OCI-LY7 (cell line): ENCODE measurements around the gene SIN3B. TPM values are rescaled to one million over a fixed set of nuclear protein-coding genes. Genes with fewer than 3 reads are reported as not detected.

Experiments
- BruUV-seq: library from RNA; stranded (reverse); fragments of 400-500 nt; replicated peaks from 2 replicates; lab custom pipeline; 2021; lab: Mats Ljungman, UMichigan
- CTCF ChIA-PET: fragments of 300-600 bp; sonication (Branson Sonifier 250); formaldehyde crosslinking; loops from one replicate; lab custom pipeline; 2022; ENCODE audit warnings: antibody characterized with exemption; ENCODE audit not compliant: unreplicated experiment; lab: Charles Lee
- POLR2A ChIA-PET: fragments of 300-600 bp; sonication (Branson Sonifier 250); formaldehyde crosslinking; loops from one replicate; lab custom pipeline; 2022; ENCODE audit warnings: antibody characterized with exemption; lab: Charles Lee
- DNase-seq: peaks from one replicate; pipeline ENCODE4 v3.0.0-alpha.2; 2015; ENCODE audit warnings: low spot score
- H2AFZ ChIP-seq: fragments of 200-600 bp; sonication (generic), shearing (Covaris generic); 2 replicates; pipeline ENCODE4 v1.6.1; 2014; ENCODE audit warnings: mild to moderate bottlenecking, antibody characterized with exemption, low read length, moderate library complexity
- H3K27ac ChIP-seq: fragments of 200-600 bp; sonication (generic); 2 replicates; pipeline ENCODE4 v1.5.1; 2014; ENCODE audit warnings: mixed run types, low read depth, mild to moderate bottlenecking, moderate library complexity, low read length, inconsistent platforms; ENCODE audit not compliant: poor library complexity, severe bottlenecking
- H3K36me3 ChIP-seq: fragments of 200-600 bp; sonication (generic); 2 replicates; pipeline ENCODE4 v1.6.1; 2014; ENCODE audit warnings: mild to moderate bottlenecking, antibody characterized with exemption, low read length, moderate library complexity, mixed read lengths; ENCODE audit not compliant: insufficient read depth
- H3K4me1 ChIP-seq: fragments of 200-600 bp; sonication (generic); 2 replicates; pipeline ENCODE4 v1.5.1; 2014; ENCODE audit warnings: mild to moderate bottlenecking, low read length; ENCODE audit not compliant: insufficient read depth, poor library complexity, severe bottlenecking
- H3K4me2 ChIP-seq: fragments of 200-600 bp; sonication (generic); 2 replicates; pipeline ENCODE4 v1.6.1; 2014; ENCODE audit warnings: mild to moderate bottlenecking, low read length
- H3K4me3 ChIP-seq: fragments of 200-600 bp; sonication (generic); 2 replicates; pipeline ENCODE4 v1.5.1; 2014; ENCODE audit warnings: mild to moderate bottlenecking, low read depth, low read length; ENCODE audit not compliant: poor library complexity, severe bottlenecking
- H3K79me2 ChIP-seq: fragments of 200-600 bp; sonication (generic); 2 replicates; pipeline ENCODE4 v1.6.1; 2016; ENCODE audit warnings: low read depth, mild to moderate bottlenecking, low read length, moderate library complexity, mixed read lengths; ENCODE audit not compliant: insufficient read depth
- H3K9me2 ChIP-seq: fragments of 200-600 bp; sonication (generic); 2 replicates; pipeline ENCODE4 v1.6.1; 2016; ENCODE audit warnings: mild to moderate bottlenecking, low read length, mixed read lengths; ENCODE audit not compliant: insufficient read depth
- H3K9me3 ChIP-seq: fragments of 200-600 bp; sonication (generic); 2 replicates; pipeline ENCODE4 v1.6.1; 2014; ENCODE audit warnings: mild to moderate bottlenecking, mixed run types, low read length, mixed read lengths
- H4K20me1 ChIP-seq: fragments of 200-600 bp; sonication (generic); 2 replicates; pipeline ENCODE4 v1.6.1; 2014; ENCODE audit warnings: mild to moderate bottlenecking, antibody characterized with exemption, low read length, moderate library complexity, mixed read lengths; ENCODE audit not compliant: insufficient read depth
- CTCF ChIP-seq: fragments of 200-600 bp; sonication (generic); conservative IDR thresholded peaks from 2 replicates; pipeline ENCODE4 v1.5.1; 2014; ENCODE audit warnings: mild to moderate bottlenecking, antibody characterized with exemption, low read length, moderate library complexity, mixed read lengths
- EZH2phosphoT487 ChIP-seq: fragments of 200-600 bp; sonication (generic); IDR thresholded peaks from 2 replicates; pipeline ENCODE4 v1.6.1; 2018; ENCODE audit warnings: low read depth, borderline replicate concordance, mild to moderate bottlenecking, mixed run types, antibody characterized with exemption, low read length, moderate library complexity, mixed read lengths
- intact Hi-C: fragments of 100-400 bp; cut with micrococcal nuclease; formaldehyde crosslinking; loops from one replicate; pipeline ENCODE4 v1.10.0; 2022; ENCODE audit not compliant: unreplicated experiment
- total RNA-seq, 2 experiments: library from RNA; depleted of rRNA in 1 of 2; stranded (reverse); fragments of >200 nt in 1 of 2; shearing (Covaris generic) in 1 of 2; gene quantifications; 2 replicates each; pipeline ENCODE4 v1.2.3, GENCODE V29; 2014 to 2022

Gene SIN3B
- total RNA-seq, 2 experiments from 2014 or later: 19.4 to 45.4 TPM

DNA sequence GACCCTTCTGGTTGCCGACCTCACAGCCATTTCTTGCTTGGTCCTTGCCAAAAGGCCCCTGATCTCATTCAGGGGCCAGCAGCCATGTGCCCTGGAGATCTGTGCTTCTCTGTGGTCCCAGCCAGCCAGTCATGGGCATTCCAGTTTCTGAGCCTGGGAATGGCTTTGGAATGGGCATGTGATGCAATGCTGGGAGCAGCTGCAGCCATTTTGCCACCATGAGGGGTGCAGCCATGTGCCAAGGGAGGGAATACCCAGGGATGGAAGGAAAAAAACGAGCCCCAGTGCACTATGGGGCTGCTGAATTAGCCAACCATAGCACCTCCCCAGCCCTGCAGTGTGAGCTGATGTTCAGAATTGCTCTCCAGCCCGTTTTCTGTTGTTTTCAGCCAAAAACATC, 85.9 kb downstream of the SIN3B start:
- no peaks in the 10 kb centered on the region for H3K9me2 ChIP-seq
- no peak overlapping the region for H2AFZ ChIP-seq
- no peaks in the 10 kb centered on the region for H3K79me2 ChIP-seq
- H3K4me2 ChIP-seq: no peak overlapping the region
- intact Hi-C loops: no loop called here
- no TSS peak for BruUV-seq
- no peak overlapping the region for H3K4me3 ChIP-seq
- DNase-seq: no peak
- ChIA-PET POLR2A (no interaction called here), CTCF (no interaction called here)
- no peaks in the 10 kb centered on the region for H4K20me1 ChIP-seq
- H3K27ac ChIP-seq: no peak overlapping the region
- no peaks in the 10 kb centered on the region for H3K36me3 ChIP-seq
- TF ChIP-seq CTCF (no peak), EZH2phosphoT487 (no peak)
- H3K9me3 ChIP-seq: peaks cover 7% of the 10 kb centered on the region
- H3K4me1 ChIP-seq: no peaks in the 10 kb centered on the region

DNA sequence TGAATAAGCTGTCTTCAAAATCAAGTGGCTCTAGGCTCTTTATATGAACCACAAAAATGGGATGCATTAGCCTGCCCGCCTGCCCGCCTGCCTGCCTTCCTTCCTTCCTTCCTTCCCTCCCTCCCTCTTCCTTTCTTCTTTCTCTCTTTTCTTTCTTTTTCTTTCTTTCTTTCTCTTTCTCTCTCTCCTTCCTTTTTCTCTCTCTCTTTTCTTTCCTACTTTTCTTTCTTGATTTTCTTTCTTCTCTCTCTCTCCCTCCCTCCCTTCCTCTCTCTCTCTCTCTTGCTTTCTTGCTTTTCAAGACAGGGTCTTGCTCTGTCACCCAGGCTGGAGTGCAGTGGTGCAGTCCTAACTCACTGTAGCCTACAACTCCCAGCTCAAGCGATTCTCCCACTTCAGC, 86.5 kb downstream of the SIN3B start:
- H3K4me3 ChIP-seq: no peak overlapping the region
- no peak for DNase-seq
- H3K36me3 ChIP-seq: no peaks in the 10 kb centered on the region
- no peaks in the 10 kb centered on the region for H3K4me1 ChIP-seq
- no peaks in the 10 kb centered on the region for H3K9me2 ChIP-seq
- no peaks in the 10 kb centered on the region for H3K79me2 ChIP-seq
- H3K4me2 ChIP-seq: no peak overlapping the region
- H4K20me1 ChIP-seq: no peaks in the 10 kb centered on the region
- no peak overlapping the region for H2AFZ ChIP-seq
- CTCF ChIA-PET: no interaction called here
- POLR2A ChIA-PET: no interaction called here
- TF ChIP-seq CTCF: no peak
- TF ChIP-seq EZH2phosphoT487: no peak
- H3K9me3 ChIP-seq: peaks cover 7% of the 10 kb centered on the region
- BruUV-seq: no TSS peak
- intact Hi-C loops: no loop called here
- no peak overlapping the region for H3K27ac ChIP-seq

DNA sequence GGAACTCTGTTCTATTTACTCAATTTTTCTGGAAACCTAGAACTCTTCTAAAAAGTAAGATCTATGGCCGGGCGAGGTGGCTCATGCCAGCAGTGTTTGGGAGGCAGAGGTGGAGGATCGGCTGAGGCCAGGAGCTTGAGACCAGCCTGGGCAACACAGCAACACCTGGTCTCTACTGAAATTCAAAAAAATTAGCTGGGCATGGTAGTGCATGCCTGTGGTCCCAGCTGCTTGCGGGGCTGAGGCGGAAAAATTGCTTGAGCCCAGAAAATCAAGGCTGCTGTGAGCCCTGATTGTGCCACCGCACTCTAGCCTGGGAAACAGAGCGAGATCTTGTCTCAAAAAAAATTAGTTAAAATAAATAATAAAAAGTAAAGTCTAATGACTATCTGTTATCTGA, 88.2 kb downstream of the SIN3B start:
- CTCF ChIA-PET: interaction anchor here (0.6 kb wide), 1 partner anchor 11 kb away, joined by 4 read pairs; no protein-coding TSS in a partner anchor
- POLR2A ChIA-PET: no interaction called here
- TF ChIP-seq CTCF (no peak), EZH2phosphoT487 (no peak)

More for the DNA sequence above, 88.2 kb downstream of the SIN3B start:
- DNase-seq: no peak
- no peak overlapping the region for H3K27ac ChIP-seq
- no peak overlapping the region for H3K4me3 ChIP-seq
- no peak overlapping the region for H3K4me2 ChIP-seq
- no peaks in the 10 kb centered on the region for H3K4me1 ChIP-seq
- no peaks in the 10 kb centered on the region for H3K9me2 ChIP-seq
- no TSS peak for BruUV-seq
- peaks cover 7% of the 10 kb centered on the region for H3K9me3 ChIP-seq
- no peaks in the 10 kb centered on the region for H3K79me2 ChIP-seq
- H3K36me3 ChIP-seq: no peaks in the 10 kb centered on the region
- H4K20me1 ChIP-seq: no peaks in the 10 kb centered on the region
- intact Hi-C loops: no loop called here
- H2AFZ ChIP-seq: no peak overlapping the region
